CD4-positive, alpha-beta T cell treated with Interferon alpha-2 for 1 hour (primary cell): ENCODE data around the gene CD8B.

Source experiments
- DNase-seq, 2 donors: peaks; one replicate each; pipeline ENCODE4 v3.0.0-alpha.2; 2020 to 2022

CD8B gene

GRCh38 chr2:86768189-86768949 is 93.3 kb downstream of the CD8B start:
- no peak for DNase-seq
